Osteocyte (in vitro differentiated cells): ENCODE results near the gene MED26. TPM values are rescaled to one million over a fixed set of nuclear protein-coding genes. Genes with fewer than 3 reads are reported as not detected.
"Not testable (repeated sequence)": the region's sequence is repeated elsewhere in the genome, so short reads cannot be mapped to it uniquely, and the experiment has no call there.

Experiments
- DNase-seq: peaks from one replicate; pipeline ENCODE4 v3.0.0; 2021; ENCODE audit warnings: mixed read lengths; ENCODE audit not compliant: unreplicated experiment; ENCODE audit errors: extremely low spot score
- H3K27ac Mint-ChIP-seq: one replicate; pipeline ENCODE4 v1.8.0; 2021; ENCODE audit warnings: mild to moderate bottlenecking, mixed read lengths; ENCODE audit not compliant: unreplicated experiment
- H3K27me3 Mint-ChIP-seq: one replicate; pipeline ENCODE4 v1.8.0; 2021; ENCODE audit warnings: mixed read lengths; ENCODE audit not compliant: unreplicated experiment
- H3K36me3 Mint-ChIP-seq: one replicate; pipeline ENCODE4 v1.8.0; 2021; ENCODE audit warnings: mixed read lengths; ENCODE audit not compliant: unreplicated experiment
- H3K4me1 Mint-ChIP-seq: one replicate; pipeline ENCODE4 v1.8.0; 2021; ENCODE audit warnings: mixed read lengths; ENCODE audit not compliant: unreplicated experiment
- H3K4me3 Mint-ChIP-seq: one replicate; pipeline ENCODE4 v1.8.0; 2021; ENCODE audit warnings: mild to moderate bottlenecking, moderate library complexity, mixed read lengths; ENCODE audit not compliant: unreplicated experiment
- H3K9me3 Mint-ChIP-seq: one replicate; pipeline ENCODE4 v1.8.0; 2021; ENCODE audit warnings: mixed read lengths; ENCODE audit not compliant: unreplicated experiment
- total RNA-seq: library from RNA; stranded (reverse); gene quantifications from 2 replicates; pipeline ENCODE4 v1.2.1, GENCODE V29; 2021
- TF ChIP-seq, protein P1 (sequence below): fragments of 200-600 bp; sonication (generic); IDR thresholded peaks from 2 replicates; pipeline ENCODE4 v1.5.0; 2021; ENCODE audit warnings: antibody characterized with exemption, mild to moderate bottlenecking, moderate library complexity

MED26 gene
- total RNA-seq, 1 donor from 2014 or later: 9.5 TPM

DNA sequence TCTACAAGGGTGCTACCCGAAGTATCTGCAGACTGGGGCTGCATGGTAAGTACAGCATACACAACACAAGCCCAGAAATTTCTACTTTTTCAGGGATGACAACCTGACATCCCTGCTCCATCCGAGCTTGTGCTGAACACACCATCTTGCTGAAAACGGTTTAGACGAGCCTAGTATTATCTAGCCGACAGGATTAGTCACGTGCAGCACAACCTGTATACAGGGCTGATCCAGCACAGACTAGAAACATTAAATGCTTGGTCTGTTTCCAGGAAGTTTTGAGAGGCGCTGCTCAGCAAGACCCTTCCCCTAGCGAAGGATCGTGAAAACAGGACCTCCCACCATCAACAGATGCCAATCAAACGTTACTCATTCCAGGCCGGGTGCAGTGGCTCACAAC is 27.7 kb upstream of the MED26 start:
- no peaks in the 10 kb centered on the region for H3K9me3 Mint-ChIP-seq
- no peaks in the 10 kb centered on the region for H3K27me3 Mint-ChIP-seq
- H3K36me3 Mint-ChIP-seq: peaks cover 41% of the 10 kb centered on the region
- TF ChIP-seq, protein P1, sequence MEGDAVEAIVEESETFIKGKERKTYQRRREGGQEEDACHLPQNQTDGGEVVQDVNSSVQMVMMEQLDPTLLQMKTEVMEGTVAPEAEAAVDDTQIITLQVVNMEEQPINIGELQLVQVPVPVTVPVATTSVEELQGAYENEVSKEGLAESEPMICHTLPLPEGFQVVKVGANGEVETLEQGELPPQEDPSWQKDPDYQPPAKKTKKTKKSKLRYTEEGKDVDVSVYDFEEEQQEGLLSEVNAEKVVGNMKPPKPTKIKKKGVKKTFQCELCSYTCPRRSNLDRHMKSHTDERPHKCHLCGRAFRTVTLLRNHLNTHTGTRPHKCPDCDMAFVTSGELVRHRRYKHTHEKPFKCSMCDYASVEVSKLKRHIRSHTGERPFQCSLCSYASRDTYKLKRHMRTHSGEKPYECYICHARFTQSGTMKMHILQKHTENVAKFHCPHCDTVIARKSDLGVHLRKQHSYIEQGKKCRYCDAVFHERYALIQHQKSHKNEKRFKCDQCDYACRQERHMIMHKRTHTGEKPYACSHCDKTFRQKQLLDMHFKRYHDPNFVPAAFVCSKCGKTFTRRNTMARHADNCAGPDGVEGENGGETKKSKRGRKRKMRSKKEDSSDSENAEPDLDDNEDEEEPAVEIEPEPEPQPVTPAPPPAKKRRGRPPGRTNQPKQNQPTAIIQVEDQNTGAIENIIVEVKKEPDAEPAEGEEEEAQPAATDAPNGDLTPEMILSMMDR: no peak
- no peak overlapping the region for H3K27ac Mint-ChIP-seq
- no peak for DNase-seq
- peaks cover 13% of the 10 kb centered on the region for H3K4me1 Mint-ChIP-seq
- no peak overlapping the region for H3K4me3 Mint-ChIP-seq

DNA sequence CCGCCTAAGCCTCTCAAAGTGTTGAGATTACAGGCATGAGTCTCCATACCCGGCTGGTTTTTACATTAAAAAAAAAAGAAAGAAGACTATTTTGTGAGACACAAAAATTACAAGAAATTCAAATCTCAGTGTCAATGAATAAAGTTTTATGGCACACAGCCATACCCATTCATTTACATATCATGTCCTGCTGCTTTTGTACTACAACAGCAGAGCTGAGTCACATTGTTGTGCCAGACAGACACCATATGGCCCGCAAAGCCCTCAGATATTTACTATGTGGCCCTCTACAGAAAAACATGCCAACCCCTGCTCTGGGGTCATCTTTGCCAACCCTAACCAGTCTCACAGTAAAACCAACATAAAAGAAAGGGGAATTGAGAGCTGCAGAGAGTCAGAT is 26.6 kb upstream of the MED26 start:
- Mint-ChIP-seq H3K4me3 (no peak overlapping the region), H3K36me3 (peaks cover 43% of the 10 kb centered on the region), H3K4me1 (peaks cover 13% of the 10 kb centered on the region), H3K27me3 (no peaks in the 10 kb centered on the region), H3K27ac (no peak overlapping the region), H3K9me3 (no peaks in the 10 kb centered on the region)
- no peak for DNase-seq
- TF ChIP-seq, protein P1: no peak

DNA sequence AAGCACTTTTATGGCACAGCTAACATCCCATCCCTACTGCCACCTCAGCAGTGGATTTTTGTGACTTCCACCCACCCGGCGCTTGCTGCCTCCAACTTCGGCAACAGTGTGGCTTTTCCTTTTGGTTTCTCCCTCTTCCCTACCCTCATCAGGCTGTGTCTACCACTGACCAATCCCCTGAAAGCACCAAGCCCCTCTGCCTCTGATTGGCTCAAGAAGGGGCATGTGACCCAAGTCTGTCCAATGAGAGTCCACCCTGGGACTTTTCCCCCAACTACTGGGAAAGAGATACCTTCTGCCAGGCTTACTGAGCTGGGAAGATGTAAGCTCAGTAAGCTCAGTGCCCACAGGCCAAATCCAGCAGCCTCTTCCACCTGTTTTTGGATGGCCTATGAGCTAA is 26.1 kb upstream of the MED26 start:
- TF ChIP-seq, protein P1: no peak
- Mint-ChIP-seq H3K4me1 (peaks cover 14% of the 10 kb centered on the region), H3K27me3 (no peaks in the 10 kb centered on the region), H3K36me3 (peaks cover 46% of the 10 kb centered on the region), H3K27ac (no peak overlapping the region), H3K4me3 (no peak overlapping the region), H3K9me3 (no peaks in the 10 kb centered on the region)
- no peak for DNase-seq

DNA sequence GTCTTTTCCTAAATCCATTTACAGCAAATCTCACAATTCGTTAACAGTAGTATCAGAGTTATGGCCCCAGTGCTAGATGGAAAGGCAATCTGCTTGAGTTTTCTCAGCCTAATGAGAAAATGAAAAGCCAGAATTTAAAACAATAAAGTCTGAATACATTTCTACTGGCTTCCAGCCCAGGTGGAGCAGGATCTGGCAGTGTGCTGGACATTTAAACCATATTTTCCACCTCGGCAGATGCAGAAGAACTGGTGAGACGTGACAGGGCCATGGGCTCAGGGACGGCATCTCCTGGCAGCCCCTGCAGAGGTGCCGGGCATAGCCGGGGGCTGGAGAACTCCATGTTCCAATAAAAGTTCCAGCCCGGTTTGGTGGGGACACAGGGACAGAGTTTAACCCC is 24.9 kb upstream of the MED26 start:
- TF ChIP-seq, protein P1: no peak
- peaks cover 42% of the 10 kb centered on the region for H3K36me3 Mint-ChIP-seq
- H3K4me3 Mint-ChIP-seq: no peak overlapping the region
- DNase-seq: no peak
- no peaks in the 10 kb centered on the region for H3K9me3 Mint-ChIP-seq
- H3K27me3 Mint-ChIP-seq: no peaks in the 10 kb centered on the region
- H3K4me1 Mint-ChIP-seq: peaks cover 1% of the 10 kb centered on the region
- no peak overlapping the region for H3K27ac Mint-ChIP-seq

DNA sequence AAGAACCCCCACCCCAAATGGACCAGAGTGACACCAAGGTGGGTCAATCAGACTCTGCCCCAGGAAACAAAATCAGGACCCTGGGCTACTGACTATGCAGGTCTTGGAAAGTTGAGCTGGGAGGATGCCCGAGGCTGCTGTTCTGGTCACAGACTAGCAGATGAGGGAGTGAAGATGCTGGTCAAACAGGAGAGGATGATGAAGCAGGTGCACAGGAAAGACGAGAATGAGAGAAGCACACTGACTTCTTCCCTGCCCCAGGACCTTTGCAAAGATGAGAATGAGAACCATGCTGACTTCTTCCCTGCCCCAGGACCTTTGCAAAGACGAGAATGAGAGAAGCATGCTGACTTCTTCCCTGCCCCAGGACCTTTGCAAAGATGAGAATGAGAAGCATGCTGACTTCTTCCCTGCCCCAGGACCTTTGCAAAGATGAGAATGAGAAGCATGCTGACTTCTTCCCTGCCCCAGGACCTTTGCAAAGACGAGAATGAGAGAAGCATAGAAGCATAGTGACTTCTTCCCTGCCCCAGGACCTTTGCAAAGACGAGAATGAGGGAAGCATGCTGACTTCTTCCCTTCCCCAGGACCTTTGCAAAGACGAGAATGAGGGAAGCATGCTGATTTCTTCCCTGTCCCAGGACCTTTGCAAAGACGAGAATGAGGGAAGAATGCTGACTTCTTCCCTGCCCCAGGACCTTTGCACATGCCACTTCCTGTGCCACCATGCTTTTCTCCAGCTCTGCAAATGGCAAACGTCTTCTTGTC is 23.6 kb upstream of the MED26 start:
- H3K4me3 Mint-ChIP-seq, H3K9me3 Mint-ChIP-seq, H3K4me1 Mint-ChIP-seq, DNase-seq, H3K27me3 Mint-ChIP-seq, H3K27ac Mint-ChIP-seq: not testable (repeated sequence)
- H3K36me3 Mint-ChIP-seq: peaks cover 42% of the 10 kb centered on the region
